ENCODE measurements around the gene NUP214. TPM values are rescaled to one million over a fixed set of nuclear protein-coding genes. Genes with fewer than 3 reads are reported as not detected.
"Not testable (repeated sequence)": the region's sequence is repeated elsewhere in the genome, so short reads cannot be mapped to it uniquely, and the experiment has no call there.

The NUP214 gene
- total and polyA plus RNA-seq, 2 experiments from 2014 or later = 14.7 to 29.0 TPM

DNA sequence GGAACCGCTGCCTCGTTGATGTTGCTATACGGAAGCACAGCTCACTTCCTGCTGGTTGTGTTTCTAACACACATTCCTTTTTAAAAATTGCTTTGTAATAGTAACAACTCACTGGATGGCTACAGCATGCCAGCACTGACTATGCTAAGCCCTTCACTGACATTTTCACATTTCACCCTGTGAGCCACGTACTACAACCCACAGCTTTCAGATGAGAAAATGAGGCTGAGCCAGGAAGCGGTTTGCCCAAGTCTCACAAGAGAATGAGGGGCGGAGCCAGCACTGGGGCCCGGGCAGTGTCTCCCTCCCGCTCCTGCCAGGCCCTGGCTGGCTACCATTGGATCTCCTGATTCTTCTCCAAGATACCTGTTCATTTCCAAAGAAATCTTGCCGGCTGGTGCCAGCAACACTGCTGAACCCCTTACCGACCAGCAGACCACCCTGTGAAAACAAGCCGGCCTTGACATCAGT, 112.6 kb downstream of the NUP214 start:
- peaks cover 73% of the 10 kb centered on the region for H3K4me1 ChIP-seq (ENCODE audit: low read depth)
- TF ChIP-seq, protein P1, sequence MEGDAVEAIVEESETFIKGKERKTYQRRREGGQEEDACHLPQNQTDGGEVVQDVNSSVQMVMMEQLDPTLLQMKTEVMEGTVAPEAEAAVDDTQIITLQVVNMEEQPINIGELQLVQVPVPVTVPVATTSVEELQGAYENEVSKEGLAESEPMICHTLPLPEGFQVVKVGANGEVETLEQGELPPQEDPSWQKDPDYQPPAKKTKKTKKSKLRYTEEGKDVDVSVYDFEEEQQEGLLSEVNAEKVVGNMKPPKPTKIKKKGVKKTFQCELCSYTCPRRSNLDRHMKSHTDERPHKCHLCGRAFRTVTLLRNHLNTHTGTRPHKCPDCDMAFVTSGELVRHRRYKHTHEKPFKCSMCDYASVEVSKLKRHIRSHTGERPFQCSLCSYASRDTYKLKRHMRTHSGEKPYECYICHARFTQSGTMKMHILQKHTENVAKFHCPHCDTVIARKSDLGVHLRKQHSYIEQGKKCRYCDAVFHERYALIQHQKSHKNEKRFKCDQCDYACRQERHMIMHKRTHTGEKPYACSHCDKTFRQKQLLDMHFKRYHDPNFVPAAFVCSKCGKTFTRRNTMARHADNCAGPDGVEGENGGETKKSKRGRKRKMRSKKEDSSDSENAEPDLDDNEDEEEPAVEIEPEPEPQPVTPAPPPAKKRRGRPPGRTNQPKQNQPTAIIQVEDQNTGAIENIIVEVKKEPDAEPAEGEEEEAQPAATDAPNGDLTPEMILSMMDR (IDR thresholded peaks at IDR 0.05; ENCODE audit: low read depth, low read length) = no peak
- no peaks in the 10 kb centered on the region for H3K27me3 ChIP-seq
- H3K36me3 ChIP-seq = no peaks in the 10 kb centered on the region
- H3K27ac ChIP-seq = peak overlapping the region; percentile 100
- no peak overlapping the region for H3K4me3 ChIP-seq
- peak; percentile 63 to 87 for DNase-seq (ENCODE audit: low read depth in 1 of 2, low spot score in 1 of 2)
- H3K9me3 ChIP-seq (ENCODE audit: low read depth) = no peaks in the 10 kb centered on the region

DNA sequence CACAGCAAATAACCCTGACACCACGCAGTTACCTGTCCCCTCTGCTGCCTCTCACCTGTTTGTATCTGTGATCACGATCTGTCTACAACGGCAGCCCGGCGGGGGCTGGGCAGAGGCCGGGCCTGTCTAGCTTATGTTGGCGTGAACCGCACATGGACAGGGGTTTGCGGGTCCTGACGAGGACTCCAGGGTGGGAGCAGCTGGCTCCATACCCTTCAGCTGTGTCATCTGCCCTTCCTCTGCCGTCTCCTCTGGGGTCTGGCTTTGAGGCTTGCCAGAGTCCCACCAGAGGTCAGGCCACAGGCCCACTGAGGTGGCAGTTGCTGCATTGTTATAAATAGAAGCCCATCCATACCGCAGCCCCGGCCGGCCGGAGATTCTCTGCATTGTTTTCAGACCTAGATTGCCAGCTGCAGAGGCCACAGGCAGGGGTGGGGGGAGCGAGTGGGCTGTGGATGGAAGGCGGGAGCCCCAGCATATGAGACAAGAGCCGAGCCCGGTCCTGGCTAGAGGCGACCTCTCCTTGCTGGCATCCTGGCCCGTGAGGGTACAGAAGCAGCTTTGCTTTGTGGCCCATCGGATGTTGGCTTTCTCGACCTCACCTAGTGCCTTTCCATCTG, 113.1 kb downstream of the NUP214 start:
- Histone ChIP-seq H3K27me3 (no peaks in the 10 kb centered on the region), H3K36me3 (no peaks in the 10 kb centered on the region), H3K4me3 (no peak overlapping the region), H3K9me3 (ENCODE audit: low read depth) (no peaks in the 10 kb centered on the region), H3K4me1 (ENCODE audit: low read depth) (peaks cover 71% of the 10 kb centered on the region), H3K27ac (peak overlapping the region; percentile 100)
- TF ChIP-seq, protein P1 (IDR thresholded peaks at IDR 0.05; ENCODE audit: low read depth, low read length) = no peak
- peak; percentile 54 to 93 for DNase-seq (ENCODE audit: low read depth in 1 of 2, low spot score in 1 of 2)

DNA sequence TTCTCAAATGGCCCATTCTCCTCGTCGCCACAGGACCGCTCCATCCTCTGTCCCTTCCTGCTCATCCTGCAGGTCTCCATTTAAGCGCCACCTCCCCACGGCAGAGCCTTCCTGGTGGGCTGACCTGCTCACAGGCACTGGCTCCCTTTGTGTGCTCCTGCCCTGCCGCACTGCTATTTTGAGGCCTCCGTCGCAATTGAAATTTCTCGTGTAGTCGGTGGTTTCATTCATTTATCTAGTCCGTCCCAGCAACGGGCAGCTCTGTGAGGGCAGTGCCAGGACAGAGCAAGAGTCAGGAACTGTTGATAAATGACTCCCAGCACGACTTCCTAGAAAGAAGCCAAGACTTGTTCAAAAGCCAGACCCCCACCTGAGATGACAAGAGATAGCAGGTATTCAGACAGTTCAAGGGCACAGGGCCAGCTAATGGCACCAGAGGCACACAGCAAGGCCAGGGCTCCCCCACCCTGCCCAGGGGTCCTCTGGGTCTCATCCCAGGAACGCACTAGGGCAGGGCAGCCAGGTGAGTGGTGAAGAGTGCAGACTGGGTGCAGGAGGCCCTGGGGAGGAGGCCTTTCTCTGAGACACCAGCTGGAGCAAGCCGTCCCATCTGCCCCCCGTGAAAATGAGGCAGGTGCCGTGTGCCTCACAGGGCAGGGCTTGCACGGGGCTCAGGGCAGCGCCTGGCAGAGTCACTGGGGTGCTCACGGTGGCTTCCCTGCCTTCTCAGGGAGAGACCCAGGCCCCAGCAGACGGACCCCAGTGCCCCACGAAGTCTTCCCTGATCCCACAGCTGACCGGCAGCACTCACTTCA, 114.0 kb downstream of the NUP214 start:
- Histone ChIP-seq H3K9me3 (ENCODE audit: low read depth) (no peaks in the 10 kb centered on the region), H3K4me1 (ENCODE audit: low read depth) (peaks cover 62% of the 10 kb centered on the region), H3K27me3 (no peaks in the 10 kb centered on the region), H3K36me3 (no peaks in the 10 kb centered on the region), H3K4me3 (no peak overlapping the region), H3K27ac (peak overlapping the region; percentile 100)
- TF ChIP-seq, protein P1 (IDR thresholded peaks at IDR 0.05; ENCODE audit: low read depth, low read length) = no peak
- no peak for DNase-seq (ENCODE audit: low read depth in 1 of 2, low spot score in 1 of 2)

DNA sequence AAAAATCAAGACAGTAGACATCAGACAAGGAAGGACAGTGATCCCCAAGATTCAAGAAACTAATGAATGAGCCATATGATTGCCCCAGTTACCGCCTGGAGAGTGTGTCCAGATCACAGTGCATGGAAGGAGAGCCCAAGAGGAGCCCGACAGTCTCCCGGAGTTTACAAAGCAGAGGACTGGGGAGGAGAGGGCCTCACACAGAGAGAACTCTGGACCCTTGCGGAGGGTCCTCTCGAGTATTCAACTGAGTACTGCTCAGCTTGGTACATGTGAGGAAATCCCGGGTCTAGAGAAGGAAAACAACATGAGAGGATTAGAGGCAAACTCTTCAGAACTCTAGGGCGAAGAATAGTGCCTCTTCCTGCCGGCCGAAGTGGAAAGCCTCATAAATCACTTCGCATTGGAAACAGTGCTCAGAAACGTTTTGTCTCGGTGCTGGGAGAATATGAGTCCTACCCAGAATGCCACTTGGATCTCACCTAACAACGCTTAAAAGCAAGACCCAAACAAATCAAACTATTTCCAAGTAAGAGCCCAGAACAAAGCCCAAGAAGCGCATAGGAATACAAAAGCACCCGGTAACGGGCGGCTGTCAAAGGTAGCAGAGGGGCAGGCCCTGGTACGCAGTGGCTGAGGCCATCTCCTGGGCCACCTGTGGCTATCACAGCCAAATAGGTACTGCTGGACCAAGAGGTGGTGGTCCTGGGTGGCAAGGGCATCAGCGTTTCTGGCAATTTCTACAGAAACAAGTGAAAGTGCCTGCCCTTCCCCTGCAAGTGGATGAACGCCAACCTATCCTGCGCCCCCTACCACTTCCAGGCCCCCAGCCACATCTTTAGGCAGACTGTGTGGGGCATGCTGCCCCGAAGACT, 114.9 kb downstream of the NUP214 start:
- Histone ChIP-seq H3K4me1 (ENCODE audit: low read depth) (peaks cover 55% of the 10 kb centered on the region), H3K27ac (peak overlapping the region; percentile 100), H3K27me3 (no peaks in the 10 kb centered on the region), H3K36me3 (no peaks in the 10 kb centered on the region), H3K9me3 (ENCODE audit: low read depth) (no peaks in the 10 kb centered on the region), H3K4me3 (no peak overlapping the region)
- DNase-seq (ENCODE audit: low read depth in 1 of 2, low spot score in 1 of 2) = no peak
- TF ChIP-seq, protein P1 (IDR thresholded peaks at IDR 0.05; ENCODE audit: low read depth, low read length) = no peak

DNA sequence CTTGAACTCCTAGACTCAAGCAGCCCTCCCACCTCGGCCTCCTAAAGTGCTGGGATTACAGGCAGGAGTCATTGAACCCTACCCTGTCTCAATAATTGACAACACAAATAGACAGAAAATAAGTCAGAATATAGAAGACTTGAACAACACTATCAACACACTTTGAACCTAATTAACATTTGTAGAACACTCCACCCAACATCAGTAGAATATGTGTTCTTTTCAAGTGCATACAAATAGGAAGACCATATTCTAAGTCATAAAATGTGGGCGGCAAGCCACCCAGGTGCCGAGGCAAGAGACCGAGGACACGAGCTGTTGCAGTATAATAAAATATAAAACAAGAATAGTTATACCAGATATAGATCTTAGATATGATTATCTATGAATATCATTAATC, 118.9 kb downstream of the NUP214 start:
- not testable (repeated sequence) for H3K36me3 ChIP-seq; H3K9me3 ChIP-seq (ENCODE audit: low read depth); H3K4me3 ChIP-seq; DNase-seq (ENCODE audit: low read depth in 1 of 2, low spot score in 1 of 2); H3K27ac ChIP-seq; H3K27me3 ChIP-seq
- peaks cover 16% of the 10 kb centered on the region for H3K4me1 ChIP-seq (ENCODE audit: low read depth)

All from cardiac muscle cell (in vitro differentiated cells and primary cell).